Fibroblast of lung (primary cell): ENCODE measurements around the gene CACNG8. TPM values are rescaled to one million over a fixed set of nuclear protein-coding genes. Genes with fewer than 3 reads are reported as not detected.

Source experiments
- DNase-seq, 2 donors: peaks; one replicate each; pipeline versions ENCODE4 v3.0.0 to v3.0.0-alpha.2; 2010; ENCODE audit warnings: low read depth in 2 of 2
- H2AFZ ChIP-seq: 2 replicates; pipeline ENCODE4 v1.5.1; 2012; ENCODE audit warnings: low read length, control low read depth, inconsistent platforms
- H3K27ac ChIP-seq: 2 replicates; pipeline ENCODE4 v1.5.1; 2011; ENCODE audit warnings: low read length, control low read depth; ENCODE audit not compliant: insufficient read depth
- H3K27me3 ChIP-seq: 2 replicates; pipeline ENCODE4 v1.5.1; 2011; ENCODE audit warnings: mild to moderate bottlenecking, low read length; ENCODE audit not compliant: control insufficient read depth, insufficient read depth
- H3K36me3 ChIP-seq: 2 replicates; pipeline ENCODE4 v1.5.1; 2011; ENCODE audit warnings: low read length; ENCODE audit not compliant: control insufficient read depth, insufficient read depth
- H3K4me1 ChIP-seq: 2 replicates; pipeline ENCODE4 v1.5.1; 2011; ENCODE audit warnings: low read length; ENCODE audit not compliant: control insufficient read depth, insufficient read depth; ENCODE audit errors: extremely low read depth
- H3K4me2 ChIP-seq: 2 replicates; pipeline ENCODE4 v1.5.1; 2011; ENCODE audit warnings: low read length, control low read depth; ENCODE audit not compliant: insufficient read depth; ENCODE audit errors: extremely low read depth
- H3K4me3 ChIP-seq, 4 experiments: fragments of 200-600 bp in 1 of 4; sonication (generic) in 1 of 4; replicated peaks in 1 of 4; 2 replicates each; pipeline ENCODE4 v1.5.1; 2011 to 2016; ENCODE audit warnings: low read length in 4 of 4, low read depth in 3 of 4, mild to moderate bottlenecking in 3 of 4, control low read depth in 2 of 4, inconsistent platforms in 1 of 4, mixed read lengths in 1 of 4; ENCODE audit not compliant: insufficient read depth in 1 of 4; ENCODE audit errors: control extremely low read depth in 1 of 4
- H3K79me2 ChIP-seq: 2 replicates; pipeline ENCODE4 v1.5.1; 2012; ENCODE audit warnings: mild to moderate bottlenecking, low read length, inconsistent platforms; ENCODE audit not compliant: control insufficient read depth, insufficient read depth
- H3K9ac ChIP-seq: 2 replicates; pipeline ENCODE4 v1.5.1; 2011; ENCODE audit warnings: mild to moderate bottlenecking, low read length, control low read depth; ENCODE audit not compliant: insufficient read depth
- H3K9me3 ChIP-seq: 2 replicates; pipeline ENCODE4 v1.5.1; 2012; ENCODE audit warnings: low read depth, low read length; ENCODE audit not compliant: control insufficient read depth, insufficient read depth
- H4K20me1 ChIP-seq: 2 replicates; pipeline ENCODE4 v1.5.1; 2011; ENCODE audit warnings: low read length; ENCODE audit not compliant: control insufficient read depth, insufficient read depth; ENCODE audit errors: extremely low read depth
- EZH2 ChIP-seq: IDR thresholded peaks from 2 replicates; pipeline ENCODE4 v1.5.1; 2012; ENCODE audit warnings: low read length, control low read depth, mild to moderate bottlenecking; ENCODE audit errors: missing control alignments
- polyA plus RNA-seq, 2 donors: library from polyadenylated mRNA; depleted of rRNA in 1 of 2; stranded (reverse) in 1 of 2; unstranded in 1 of 2; fragments of >200 nt; gene quantifications; 2 replicates each; pipeline ENCODE4 v1.2.1, GENCODE V29; 2011 to 2012; ENCODE audit warnings: missing spikeins in 1 of 2
- total RNA-seq: library from RNA; depleted of rRNA; stranded (reverse); fragments of >200 nt; gene quantifications from 2 replicates; pipeline ENCODE4 v1.2.1, GENCODE V29; 2014
- TF ChIP-seq, protein P1 (sequence below), 2 donors: IDR thresholded peaks in 1 of 2; conservative IDR thresholded peaks in 1 of 2; 1 replicate in 1 of 2; 2 replicates in 1 of 2; pipeline ENCODE4 v1.5.1; 2011 to 2012; ENCODE audit warnings: low read length in 2 of 2, control low read depth in 1 of 2, inconsistent platforms in 1 of 2, low read depth in 1 of 2, mild to moderate bottlenecking in 1 of 2

CACNG8 gene
- total and polyA plus RNA-seq, 2 donors (not counting 1 experiment from before 2014, with no cell fraction given): under 0.01 to 0.01 TPM

GRCh38 chr19:53989600-53990533, 27.1 kb downstream of the CACNG8 start:
- no peak overlapping the region for H3K4me3 ChIP-seq
- no peak overlapping the region for H2AFZ ChIP-seq
- H3K36me3 ChIP-seq: no peaks in the 10 kb centered on the region
- no peaks in the 10 kb centered on the region for H3K79me2 ChIP-seq
- H3K9ac ChIP-seq: no peak overlapping the region
- H3K9me3 ChIP-seq: no peaks in the 10 kb centered on the region
- H3K27ac ChIP-seq: no peak overlapping the region
- H3K4me2 ChIP-seq: no peak overlapping the region
- H3K27me3 ChIP-seq: peaks cover 13% of the 10 kb centered on the region
- no peaks in the 10 kb centered on the region for H4K20me1 ChIP-seq
- no peaks in the 10 kb centered on the region for H3K4me1 ChIP-seq
- DNase-seq: peak in 1 of 2 donors; percentile 64
- no peak for TF ChIP-seq EZH2
- TF ChIP-seq, protein P1, sequence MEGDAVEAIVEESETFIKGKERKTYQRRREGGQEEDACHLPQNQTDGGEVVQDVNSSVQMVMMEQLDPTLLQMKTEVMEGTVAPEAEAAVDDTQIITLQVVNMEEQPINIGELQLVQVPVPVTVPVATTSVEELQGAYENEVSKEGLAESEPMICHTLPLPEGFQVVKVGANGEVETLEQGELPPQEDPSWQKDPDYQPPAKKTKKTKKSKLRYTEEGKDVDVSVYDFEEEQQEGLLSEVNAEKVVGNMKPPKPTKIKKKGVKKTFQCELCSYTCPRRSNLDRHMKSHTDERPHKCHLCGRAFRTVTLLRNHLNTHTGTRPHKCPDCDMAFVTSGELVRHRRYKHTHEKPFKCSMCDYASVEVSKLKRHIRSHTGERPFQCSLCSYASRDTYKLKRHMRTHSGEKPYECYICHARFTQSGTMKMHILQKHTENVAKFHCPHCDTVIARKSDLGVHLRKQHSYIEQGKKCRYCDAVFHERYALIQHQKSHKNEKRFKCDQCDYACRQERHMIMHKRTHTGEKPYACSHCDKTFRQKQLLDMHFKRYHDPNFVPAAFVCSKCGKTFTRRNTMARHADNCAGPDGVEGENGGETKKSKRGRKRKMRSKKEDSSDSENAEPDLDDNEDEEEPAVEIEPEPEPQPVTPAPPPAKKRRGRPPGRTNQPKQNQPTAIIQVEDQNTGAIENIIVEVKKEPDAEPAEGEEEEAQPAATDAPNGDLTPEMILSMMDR (conservative IDR thresholded peaks at IDR 0.05 in 1 of 2, IDR thresholded peaks at IDR 0.05 in 1 of 2; ENCODE audit: low read depth in 1 of 2, low read length in 2 of 2): no peak

- H2AFZ ChIP-seq: no peak within 1 kb of the TSS
- peaks cover 13% of the 10 kb centered on the region for H3K27me3 ChIP-seq
- H3K4me2 ChIP-seq: peak within 1 kb of the TSS; percentile 35
- no peak within 1 kb of the TSS for H3K9ac ChIP-seq
- no peaks in the 10 kb centered on the region for H3K36me3 ChIP-seq
- no peaks in the 10 kb centered on the region for H3K4me1 ChIP-seq
- H3K9me3 ChIP-seq: no peaks in the 10 kb centered on the region
- H3K4me3 ChIP-seq: peak within 1 kb of the TSS in 2 of 4 experiments; percentile 28 to 34
- no peaks in the 10 kb centered on the region for H3K79me2 ChIP-seq
- TF ChIP-seq, protein P1 (conservative IDR thresholded peaks at IDR 0.05 in 1 of 2, IDR thresholded peaks at IDR 0.05 in 1 of 2; ENCODE audit: low read depth in 1 of 2, low read length in 2 of 2): no peak
- TF ChIP-seq EZH2: no peak
- H4K20me1 ChIP-seq: no peaks in the 10 kb centered on the region
- DNase-seq: peak in 1 of 2 donors; percentile 24
- H3K27ac ChIP-seq: no peak within 1 kb of the TSS
Measured at GRCh38 chr19:53991224-53992113, 28.7 kb downstream of the CACNG8 start, which contains the start of gene CACNG6. CACNG6 (plus strand) TSS chr19:53991637; CDS start chr19:53992878, 1,241 bp downstream.

- no peak overlapping the region for H2AFZ ChIP-seq
- no peaks in the 10 kb centered on the region for H3K9me3 ChIP-seq
- H3K79me2 ChIP-seq: no peaks in the 10 kb centered on the region
- H4K20me1 ChIP-seq: no peaks in the 10 kb centered on the region
- no peak overlapping the region for H3K4me3 ChIP-seq
- no peak for TF ChIP-seq EZH2
- TF ChIP-seq, protein P1 (conservative IDR thresholded peaks at IDR 0.05 in 1 of 2, IDR thresholded peaks at IDR 0.05 in 1 of 2; ENCODE audit: low read depth in 1 of 2, low read length in 2 of 2): no peak
- no peaks in the 10 kb centered on the region for H3K36me3 ChIP-seq
- H3K9ac ChIP-seq: no peak overlapping the region
- DNase-seq: no peak
- H3K27ac ChIP-seq: no peak overlapping the region
- H3K4me2 ChIP-seq: no peak overlapping the region
- H3K4me1 ChIP-seq: no peaks in the 10 kb centered on the region
- H3K27me3 ChIP-seq: peaks cover 13% of the 10 kb centered on the region
Measured at GRCh38 chr19:53992211-53992610, 29.5 kb downstream of the CACNG8 start.
